Activated CD4-positive, alpha-beta T cell treated with anti-CD3 and anti-CD28 coated beads, Interleukin-2, amount 50 U/mL, for 16 hours (primary cell): Measurements from ENCODE around the gene PRR5.
"Not testable (repeated sequence)": the region's sequence is repeated elsewhere in the genome, so short reads cannot be mapped to it uniquely, and the experiment has no call there.

Experiments
- DNase-seq: peaks from one replicate; pipeline ENCODE4 v3.0.0-alpha.2; 2020

PRR5 gene, protein sequence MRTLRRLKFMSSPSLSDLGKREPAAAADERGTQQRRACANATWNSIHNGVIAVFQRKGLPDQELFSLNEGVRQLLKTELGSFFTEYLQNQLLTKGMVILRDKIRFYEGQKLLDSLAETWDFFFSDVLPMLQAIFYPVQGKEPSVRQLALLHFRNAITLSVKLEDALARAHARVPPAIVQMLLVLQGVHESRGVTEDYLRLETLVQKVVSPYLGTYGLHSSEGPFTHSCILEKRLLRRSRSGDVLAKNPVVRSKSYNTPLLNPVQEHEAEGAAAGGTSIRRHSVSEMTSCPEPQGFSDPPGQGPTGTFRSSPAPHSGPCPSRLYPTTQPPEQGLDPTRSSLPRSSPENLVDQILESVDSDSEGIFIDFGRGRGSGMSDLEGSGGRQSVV

DNA sequence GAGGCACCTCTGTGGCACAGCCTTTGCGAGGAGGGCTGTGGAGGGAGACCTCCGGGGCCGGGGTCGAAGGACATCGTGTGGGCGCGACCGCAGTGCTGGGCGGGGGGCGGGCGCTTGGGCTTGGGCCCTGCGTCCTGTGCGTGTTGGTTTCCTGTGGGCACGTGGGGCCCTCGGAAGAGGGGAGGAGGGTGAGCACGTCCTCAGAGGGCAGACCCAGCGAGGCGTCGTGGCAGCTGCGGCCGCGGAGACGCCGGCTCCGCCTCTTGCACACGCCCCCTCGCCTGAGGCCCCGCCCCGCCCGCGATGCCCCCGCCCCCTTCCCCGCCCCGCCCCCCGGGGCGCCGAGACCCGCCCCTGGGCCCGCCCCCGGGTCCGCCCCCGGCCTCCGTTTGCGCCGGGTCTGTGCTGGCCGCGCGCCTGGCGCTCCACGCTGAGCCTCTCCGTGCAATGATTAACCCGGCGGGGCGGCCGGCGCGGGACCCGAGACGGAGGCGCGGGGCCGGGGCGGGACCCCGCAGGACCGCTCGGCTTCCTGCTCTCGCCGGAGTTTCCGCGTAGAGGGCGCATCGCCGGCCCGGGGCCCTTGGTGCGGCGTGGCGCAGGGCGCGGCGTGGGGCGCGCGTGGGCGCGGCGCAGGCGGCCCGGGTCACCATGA, at the start of gene PRR5:
Gene PRR5 (plus strand): TSS at position 381 of the 655 bp plus-strand sequence. CDS start 271 bp downstream, at position 652.
- DNase-seq: peak; percentile 86

DNA sequence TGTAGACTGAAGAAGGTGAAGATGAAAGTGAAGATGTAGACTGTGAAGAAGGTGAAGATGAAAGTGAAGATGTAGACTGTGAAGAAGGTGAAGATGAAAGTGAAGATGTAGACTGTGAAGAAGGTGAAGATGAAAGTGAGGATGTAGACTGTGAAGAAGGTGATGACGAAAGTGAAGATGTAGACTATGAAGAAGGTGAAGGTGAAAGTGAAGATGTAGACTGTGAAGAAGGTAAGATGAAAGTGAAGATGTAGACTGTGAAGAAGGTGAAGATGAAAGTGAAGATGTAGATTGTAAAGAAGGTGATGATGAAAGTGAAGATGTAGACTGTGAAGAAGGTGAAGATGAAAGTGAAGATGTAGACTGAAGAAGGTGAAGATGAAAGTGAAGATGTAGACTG, 49.1 kb upstream of the PRR5 start:
- not testable (repeated sequence) for DNase-seq

DNA sequence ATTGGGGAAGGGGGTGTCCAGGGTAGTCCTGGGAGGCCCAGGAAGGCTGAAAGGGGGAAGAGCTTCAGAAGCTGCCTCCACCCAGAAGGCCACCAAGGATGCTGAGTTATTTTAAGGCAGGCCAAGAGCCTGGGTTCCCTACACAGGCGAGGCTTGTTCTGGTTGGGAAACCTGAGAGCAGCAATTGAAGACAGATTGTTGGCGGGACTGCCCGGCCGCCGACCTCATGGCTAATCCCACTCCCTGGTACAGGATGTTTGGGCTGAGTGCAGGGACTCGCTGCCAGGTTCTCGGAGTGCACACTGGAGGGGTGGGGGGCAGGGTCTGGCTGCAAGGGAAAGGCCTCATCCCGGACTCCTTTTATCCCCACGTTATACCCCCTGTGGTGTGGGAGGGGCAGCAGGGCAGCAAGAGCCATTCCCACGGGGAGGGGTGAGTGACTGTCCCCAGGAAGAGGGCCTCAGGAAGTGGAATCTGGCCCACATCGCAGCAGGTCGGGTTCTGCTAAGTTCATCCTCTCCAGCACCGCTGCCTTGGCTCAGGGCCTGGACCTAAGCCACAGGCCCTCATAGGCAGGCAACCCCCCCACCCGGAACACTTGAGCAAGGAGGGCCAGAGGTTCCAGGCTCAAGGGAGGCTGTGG, 43.6 kb upstream of the PRR5 start:
- DNase-seq: no peak

DNA sequence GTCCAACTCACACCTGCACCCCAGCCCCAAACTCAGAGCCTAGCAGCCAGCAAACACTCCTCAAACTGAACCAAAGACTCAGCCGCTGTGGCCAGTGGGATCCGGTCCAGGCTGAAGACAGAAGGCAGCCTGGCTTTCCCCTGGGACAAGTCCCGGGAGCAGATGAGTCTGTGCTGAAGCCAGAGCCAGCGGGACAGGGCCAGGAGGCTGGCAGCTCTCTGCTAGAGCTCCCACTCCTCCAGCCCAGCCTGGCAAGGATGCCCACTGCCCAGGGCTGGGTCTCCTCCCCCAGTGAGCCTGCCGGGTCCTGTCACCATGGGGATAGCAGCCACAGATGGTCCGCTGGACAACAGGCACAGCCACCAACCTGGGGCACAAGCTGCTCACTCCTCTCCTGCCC, 42.9 kb upstream of the PRR5 start:
- DNase-seq: no peak

DNA sequence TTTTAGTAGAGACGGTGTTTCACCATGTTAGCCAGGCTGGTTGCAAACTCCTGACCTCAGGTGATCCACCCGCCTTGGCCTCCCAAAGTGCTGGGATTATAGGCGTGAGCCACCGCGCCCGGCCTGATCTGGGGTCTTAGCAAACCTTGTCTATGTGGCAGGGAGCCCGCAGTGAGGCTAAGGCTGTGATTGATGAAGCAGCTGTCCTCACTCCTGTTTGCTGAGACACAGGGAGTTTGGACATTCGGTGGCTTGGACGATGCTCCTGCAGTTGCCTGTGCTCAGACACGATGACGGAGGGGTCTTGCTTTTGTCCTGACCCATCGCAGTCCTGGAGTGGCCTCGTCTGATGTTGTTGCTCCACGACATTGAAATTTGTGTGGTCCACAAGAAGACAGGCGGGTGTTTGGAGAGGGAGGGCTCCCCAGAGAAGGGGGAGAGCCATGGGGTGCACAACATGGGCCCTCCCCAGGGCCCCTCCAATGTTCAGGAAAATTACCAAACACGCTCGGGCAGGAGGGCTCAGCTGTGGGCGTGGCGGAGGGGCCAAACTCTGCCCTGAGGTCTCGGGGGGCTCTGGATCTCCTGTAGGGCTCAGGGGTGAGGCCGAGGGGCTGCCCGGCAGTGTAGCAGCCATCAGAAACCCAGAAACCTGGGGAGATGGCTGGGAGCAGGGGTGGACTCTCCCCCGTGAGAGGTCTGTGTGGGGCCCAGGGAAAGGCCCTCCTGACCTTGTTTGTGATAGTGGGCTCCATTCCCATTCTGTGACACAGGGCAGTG, 41.8 kb upstream of the PRR5 start:
- no peak for DNase-seq

DNA sequence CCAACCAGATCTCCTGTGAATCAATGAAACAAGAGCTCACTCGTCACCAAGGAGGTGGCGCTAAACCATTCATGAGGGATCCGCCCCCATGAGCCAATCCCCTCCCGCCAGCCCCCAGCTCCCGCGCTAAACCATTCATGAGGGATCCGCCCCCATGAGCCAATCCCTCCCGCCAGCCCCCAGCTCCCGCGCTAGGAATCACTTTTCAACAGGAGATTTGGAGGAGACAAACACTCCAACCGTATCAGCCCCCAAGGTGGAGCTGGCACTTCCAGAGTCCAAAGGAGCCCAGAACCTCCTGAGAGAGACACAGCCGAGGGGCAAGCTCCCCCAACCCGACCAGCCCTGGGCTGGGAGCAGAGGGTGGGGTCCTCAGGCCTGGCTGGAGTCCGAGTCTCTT, 40.9 kb upstream of the PRR5 start:
- DNase-seq: no peak

DNA sequence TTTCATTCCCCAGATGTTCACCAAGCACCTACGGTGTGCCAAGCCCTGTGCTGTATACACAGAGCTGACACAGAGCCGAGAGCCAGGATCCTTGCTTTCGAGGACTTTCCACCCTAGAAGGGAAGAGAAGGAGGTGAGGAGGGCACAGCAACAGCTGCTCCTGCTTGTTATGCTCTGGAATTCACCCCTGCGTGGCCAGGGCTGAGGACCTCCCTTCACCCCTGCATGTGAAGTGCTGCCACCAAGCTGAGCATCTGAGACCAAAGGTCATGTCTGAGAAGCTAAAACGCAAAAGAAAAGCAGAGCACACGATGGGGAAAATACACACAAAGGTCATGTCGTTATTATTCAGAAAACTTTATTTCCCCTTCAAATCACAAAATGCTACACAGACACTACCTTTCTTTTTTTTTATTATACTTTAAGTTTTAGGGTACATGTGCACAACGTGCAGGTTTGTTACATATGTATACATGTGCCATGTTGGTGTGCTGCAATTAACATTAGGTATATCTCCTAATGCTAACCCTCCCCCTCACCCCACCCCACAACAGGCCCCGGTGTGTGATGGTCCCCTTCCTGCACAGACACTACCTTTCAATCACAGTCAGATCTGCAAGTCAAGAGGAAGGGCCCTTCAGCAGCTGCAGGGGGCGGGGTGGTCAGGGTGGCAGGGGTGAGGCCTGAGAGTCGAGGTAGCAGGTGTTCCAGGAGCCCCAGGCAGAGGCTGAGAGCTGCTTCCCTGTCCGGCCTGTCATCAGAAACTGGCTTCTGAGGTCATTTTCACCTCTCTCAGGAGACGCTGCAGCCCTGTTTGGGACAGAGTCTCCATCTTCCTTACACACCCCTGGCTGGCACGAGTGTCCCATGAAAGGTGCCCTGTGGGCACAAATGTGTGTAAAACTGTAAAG, 40.1 kb upstream of the PRR5 start:
- no peak for DNase-seq

DNA sequence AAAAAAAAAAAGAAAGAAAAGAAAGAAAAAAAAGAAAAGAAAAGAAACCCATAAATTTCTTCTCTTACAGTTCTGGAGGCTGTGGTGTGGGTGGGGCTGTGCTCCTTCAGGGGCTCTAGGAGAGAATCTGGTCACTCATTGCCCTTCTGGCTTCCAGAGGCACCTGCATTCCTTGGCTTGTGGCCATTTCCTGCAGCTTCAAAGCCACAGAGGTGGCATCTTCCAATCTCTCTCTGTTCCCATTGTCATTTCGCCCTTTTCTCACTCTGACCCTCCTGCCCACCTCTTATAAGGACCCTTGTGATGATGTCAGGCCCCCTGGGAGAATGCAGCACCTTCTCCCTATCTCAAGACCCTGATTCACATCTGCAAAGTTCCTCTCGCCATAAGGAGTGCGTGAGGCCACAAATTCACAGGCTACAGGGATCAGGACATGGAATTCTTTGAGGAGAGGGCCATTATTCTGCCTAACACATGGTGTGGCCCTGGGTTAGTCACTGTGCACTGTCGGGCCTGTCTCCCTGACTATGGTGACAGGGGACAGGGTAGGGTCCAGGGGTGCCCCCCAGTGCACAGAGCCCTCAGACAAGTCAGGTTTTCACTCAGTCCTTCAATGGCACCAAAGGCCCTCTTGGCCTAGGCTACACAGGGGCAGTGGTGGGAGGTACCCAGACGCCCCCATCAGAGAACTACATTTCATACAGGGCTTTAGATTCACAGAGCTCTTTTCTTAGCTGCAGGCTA, 38.6 kb upstream of the PRR5 start:
- no peak for DNase-seq

DNA sequence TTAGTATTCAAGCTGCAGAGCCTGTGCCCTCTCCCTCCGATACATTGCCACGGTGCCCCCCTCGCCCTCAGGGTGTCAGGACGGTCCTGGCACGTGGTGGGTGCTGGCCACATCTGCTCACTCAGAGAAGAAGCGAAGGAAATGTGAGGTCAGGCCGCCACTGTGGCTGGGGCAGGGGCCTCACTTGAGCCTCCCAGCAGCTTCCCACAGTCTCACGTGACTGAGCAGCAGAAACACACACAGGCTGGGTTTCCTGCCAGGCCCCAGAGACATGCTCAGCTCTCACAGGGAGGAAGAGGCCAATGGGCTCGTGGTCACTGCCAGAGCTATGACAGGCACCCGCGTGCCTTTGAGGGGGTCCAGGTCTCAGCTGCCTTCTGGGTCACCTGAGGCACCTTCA, 37.9 kb upstream of the PRR5 start:
- peak; percentile 65 for DNase-seq

DNA sequence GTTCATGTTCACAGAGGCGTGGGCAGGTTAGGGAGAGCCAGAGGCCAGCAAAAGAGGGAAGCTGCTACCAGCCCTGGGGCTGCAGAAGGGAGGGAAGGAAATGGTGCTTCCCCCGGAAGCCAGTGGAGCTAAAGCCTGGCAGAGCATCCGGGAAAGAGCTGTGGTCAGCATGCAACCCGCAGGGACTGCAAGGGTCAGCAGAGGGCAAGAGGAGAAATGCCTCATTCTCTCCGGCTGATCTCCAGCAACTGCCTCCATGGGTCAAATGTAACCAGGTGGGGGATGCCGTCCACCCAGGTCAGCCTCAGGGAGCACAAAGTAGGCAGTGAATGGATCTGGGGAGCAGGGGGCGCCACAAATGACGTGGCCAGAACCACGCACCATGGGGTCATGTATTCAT, 36.9 kb upstream of the PRR5 start:
- no peak for DNase-seq

DNA sequence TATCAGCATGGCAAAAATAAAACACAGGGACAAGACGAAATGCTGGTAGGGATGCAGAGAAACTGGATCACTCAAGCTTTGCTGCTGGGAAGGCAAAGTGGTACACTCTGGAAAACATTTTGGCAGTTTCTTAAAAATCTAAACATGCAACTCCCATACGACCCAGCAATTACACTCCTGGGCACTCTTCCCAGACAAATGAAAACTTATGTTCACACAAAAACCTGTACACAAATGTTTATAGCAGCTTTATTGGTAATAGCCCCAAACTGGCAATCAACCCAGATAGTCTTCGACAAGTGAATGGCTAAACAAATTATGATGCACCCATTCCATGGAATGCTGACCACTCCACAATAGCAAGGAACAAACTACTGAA, 35.8 kb upstream of the PRR5 start:
- DNase-seq: no peak

DNA sequence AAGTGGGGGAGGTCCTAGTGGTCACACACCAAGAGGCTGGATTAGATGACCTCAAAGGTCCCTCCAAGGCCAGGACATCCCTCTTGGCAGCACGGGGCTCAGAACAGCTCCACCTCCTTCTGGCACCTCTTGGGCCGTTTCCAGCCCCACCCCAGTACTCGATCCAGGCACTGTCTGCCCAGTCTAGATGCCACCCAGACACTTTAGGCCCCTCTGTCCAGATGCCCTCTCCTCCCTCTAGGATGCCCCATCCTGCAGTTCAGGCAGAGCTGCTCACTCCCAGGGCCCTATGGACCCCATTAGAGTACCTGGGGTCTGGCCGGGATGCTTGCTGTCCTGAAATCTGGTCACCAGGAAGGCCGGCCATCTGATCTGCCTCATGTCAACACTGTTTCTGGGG, 34.7 kb upstream of the PRR5 start:
- DNase-seq: no peak

DNA sequence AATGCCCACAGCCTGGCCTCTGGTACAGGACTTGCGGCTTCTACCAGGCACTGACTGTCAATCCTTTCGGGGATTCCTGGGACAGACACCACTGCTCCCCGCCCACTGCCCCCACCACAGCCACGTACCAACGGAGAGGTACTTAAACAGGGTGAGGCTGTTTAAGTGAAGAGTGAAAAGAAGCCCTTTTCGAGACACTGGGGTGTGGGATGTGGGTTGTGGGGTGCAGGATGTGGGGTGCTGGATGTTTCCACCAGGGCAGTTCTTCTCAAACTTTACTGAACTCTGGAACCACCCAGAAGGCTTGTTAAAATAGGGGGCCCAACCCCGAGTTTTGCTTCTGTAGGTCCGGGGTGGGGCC, 34.2 kb upstream of the PRR5 start:
- peak; percentile 35 for DNase-seq

DNA sequence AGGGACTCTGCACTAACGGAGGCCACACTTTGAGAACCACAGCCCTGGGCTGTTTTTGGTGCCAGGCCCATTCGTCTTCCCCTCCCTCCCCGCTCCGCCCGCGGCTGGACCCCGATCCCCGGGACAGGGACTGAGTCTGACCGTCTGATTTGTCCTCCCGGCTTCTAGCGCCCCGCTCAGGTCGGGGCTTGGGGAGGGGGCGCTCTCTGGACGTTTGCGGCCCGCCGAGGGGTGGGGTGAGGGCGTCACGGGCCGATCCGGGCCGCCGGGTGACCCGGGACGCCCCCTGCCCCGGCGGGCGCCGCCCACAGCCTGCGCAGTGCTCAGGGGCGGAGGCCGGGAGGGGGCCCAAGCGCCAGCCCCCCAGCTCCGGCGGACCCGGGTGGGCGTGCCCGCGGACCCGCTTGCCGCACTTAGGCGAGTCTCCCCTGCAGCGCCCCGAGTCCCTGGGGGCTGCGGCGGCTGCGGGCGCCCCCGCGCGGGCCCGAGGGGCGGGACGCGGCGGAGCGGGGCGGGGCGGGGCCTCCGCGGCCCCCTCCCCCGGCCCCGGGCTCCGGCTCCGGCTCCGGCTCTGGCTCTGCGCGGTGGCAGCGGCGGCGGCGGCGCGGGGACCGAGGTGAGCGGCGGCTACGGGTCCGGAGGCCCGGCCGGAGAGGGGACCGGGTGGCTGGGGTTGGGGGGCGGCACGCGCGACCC, 33.7 kb upstream of the PRR5 start:
- DNase-seq: no peak

DNA sequence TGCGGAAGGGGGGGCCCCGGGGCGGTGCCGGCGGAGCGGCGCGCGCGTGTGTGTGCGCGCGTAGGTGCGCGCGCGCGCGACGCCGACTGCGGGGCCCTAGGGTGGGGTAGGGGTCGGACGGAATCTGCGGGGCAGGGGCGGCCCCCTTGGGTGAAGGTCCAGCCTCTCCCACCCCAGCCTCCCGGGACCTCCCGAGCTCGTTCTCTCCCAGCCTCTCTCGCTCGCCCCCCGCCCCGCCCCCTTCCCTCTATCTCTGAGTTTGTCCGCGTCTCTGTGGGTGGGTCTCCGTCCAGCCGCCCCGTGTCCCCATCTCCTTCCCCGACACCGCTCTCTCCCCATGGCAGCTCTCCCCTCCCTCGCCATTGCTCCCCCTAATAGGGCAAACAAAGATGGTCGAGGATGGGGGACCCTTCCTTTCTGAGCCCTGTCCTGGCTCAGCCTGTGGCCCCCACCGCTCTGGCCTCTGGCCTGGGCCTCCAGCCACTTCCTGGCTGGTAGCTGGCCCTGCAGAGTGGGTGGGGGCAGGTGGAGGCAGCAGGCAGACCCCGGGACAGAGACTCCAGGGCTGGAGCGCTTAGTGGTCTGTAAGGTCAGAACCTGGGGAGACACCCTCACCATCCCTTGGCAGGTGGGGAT, 33.0 kb upstream of the PRR5 start:
- DNase-seq: no peak

DNA sequence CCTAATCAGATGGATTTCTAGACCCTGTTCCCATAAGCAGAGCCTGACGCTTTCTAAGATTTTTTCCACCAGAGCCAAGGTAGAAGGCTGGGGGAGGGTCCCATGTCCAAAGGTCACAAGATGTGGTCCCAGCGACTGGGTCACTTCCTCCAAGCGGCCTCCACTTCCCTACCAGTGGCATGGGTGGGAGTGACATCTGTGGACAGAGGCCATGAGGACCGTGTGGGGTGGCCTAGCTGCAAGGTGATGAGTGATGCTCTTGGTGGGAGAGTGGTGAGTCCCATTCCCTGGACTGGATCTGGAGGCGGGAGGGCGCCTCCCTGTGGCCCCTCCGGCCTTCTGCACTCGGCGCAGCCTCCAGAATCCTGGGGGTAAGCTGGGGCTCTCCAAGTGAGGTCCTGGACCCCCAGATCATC, 32.4 kb upstream of the PRR5 start:
- DNase-seq: no peak

DNA sequence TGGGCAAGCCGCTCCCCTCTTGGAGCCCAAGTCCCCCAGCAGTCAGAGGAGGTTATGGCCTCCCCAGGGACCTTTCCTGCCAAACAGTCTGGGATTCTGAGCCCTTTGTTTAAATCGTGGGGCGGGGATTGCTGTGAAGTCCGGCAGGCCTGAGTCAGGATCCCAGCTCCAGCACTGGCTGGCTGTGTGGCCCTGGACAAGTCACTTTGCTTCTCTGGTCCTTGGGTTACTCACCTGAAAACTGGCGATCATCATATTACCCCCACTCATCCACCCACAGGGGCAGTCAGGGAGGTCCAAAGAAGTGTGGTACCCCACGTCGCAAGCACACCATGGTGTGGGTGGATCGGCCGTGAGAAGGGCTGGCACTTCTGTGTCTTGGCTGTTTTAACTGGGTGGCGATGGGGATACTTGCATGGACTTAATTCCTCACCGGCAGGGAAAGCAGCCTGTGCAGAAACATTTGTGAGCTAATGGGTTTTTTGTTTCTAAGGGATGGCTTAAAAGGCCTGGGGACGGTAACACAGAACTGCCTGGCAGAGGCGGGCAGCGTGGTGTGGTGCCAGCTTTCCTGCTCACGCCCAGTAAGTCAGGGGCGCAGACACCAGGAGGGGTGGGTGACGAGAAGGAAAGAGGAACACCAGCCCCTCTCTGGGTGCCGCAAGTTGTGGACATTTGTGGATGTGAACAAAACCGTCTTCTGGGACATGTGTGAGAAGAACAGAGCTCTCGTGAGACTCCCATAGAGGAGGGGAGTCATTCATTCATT, 31.6 kb upstream of the PRR5 start:
- DNase-seq: no peak

DNA sequence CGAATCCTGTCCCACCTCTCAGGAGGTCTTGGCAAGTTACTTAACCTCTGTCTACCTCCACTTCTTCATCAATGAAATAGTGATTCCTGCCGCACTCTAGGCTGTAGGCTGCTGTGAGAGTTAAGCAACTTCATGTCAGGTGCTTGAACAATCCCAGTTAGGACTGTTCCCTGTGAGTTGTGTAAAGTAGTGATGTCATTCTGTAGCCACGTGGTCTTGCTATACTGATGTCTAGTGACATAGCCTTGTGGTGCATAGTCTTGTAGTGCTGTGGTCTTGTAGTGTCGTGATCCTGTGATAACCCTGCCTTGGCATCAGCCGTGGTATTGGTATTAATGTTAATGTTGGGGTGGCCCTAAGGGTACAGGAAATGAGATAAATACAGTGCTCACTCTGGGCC, 30.3 kb upstream of the PRR5 start:
- peak; percentile 29 for DNase-seq

DNA sequence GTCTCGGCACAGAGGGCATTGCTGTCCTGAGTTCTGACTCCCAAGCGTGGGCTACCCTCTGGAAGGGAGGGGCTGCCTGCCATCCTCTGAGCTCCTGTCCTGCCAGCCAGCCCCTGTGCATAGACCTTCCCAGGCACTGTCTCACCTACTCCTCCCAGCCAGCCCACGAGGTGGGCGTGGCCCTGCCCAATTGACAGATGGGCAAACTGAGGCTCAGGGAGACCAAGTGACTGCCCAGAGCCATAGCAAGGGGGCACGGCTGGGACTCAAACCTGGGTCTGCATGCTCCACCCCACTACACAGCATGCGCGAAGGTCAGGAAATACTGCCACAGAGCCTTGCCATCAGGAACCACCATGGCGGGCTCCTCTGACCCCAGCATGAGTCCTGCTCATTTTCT, 29.4 kb upstream of the PRR5 start:
- DNase-seq: no peak

DNA sequence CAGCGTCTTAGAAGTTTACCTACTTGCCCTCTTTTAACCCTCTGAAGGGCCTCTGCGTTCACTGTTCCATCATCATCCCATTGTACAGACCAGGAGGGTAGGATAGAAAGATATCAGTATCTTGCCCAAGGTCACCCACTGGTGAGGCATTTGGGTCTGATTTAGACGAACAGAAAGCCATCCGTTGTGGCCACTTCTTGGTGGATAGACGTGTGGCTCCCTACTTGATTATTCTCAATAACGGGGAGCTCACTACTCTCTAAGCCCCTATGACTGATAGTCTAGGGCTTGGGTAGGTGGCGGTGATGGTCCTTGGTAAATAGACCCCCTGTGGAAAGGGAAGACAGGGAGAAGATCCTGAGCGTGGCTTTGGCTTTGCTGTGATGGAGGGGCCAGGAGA, 28.6 kb upstream of the PRR5 start:
- DNase-seq: no peak
